ENCODE data around the gene ASB5. TPM values are rescaled to one million over a fixed set of nuclear protein-coding genes. Genes with fewer than 3 reads are reported as not detected.
"Not testable (repeated sequence)": the region's sequence is repeated elsewhere in the genome, so short reads cannot be mapped to it uniquely, and the experiment has no call there.

ASB5 gene
- total RNA-seq, 1 donor from 2014 or later: 4.3 TPM

- Histone ChIP-seq H3K27ac (replicated peaks) (no peak overlapping the region), H3K36me3 (no peaks in the 10 kb centered on the region), H3K9me3 (replicated peaks) (no peaks in the 10 kb centered on the region), H3K4me3 (no peak overlapping the region), H3K27me3 (ENCODE audit: low read depth) (no peaks in the 10 kb centered on the region), H3K4me1 (peaks cover 7% of the 10 kb centered on the region)
- no peak for DNase-seq
- intact Hi-C loops (cut with micrococcal nuclease): no loop called here
- no peak for TF ChIP-seq CTCF (IDR thresholded peaks at IDR 0.05; ENCODE audit: borderline replicate concordance)
Measured at GRCh38 chr4:176291748-176292147, 22.7 kb upstream of the ASB5 start.

GRCh38 chr4:176290520-176290919 lies 21.5 kb upstream of the ASB5 start:
- intact Hi-C loops (cut with micrococcal nuclease): no loop called here
- TF ChIP-seq CTCF (IDR thresholded peaks at IDR 0.05; ENCODE audit: borderline replicate concordance): no peak
- no peaks in the 10 kb centered on the region for H3K36me3 ChIP-seq
- H3K4me1 ChIP-seq: peaks cover 12% of the 10 kb centered on the region
- no peak overlapping the region for H3K27ac ChIP-seq (replicated peaks)
- H3K27me3 ChIP-seq (ENCODE audit: low read depth): no peaks in the 10 kb centered on the region
- H3K9me3 ChIP-seq (replicated peaks): no peaks in the 10 kb centered on the region
- H3K4me3 ChIP-seq: no peak overlapping the region
- no peak for DNase-seq

GRCh38 chr4:176289561-176289960 lies 20.5 kb upstream of the ASB5 start:
- Histone ChIP-seq H3K4me3 (no peak overlapping the region), H3K9me3 (replicated peaks) (no peaks in the 10 kb centered on the region), H3K36me3 (no peaks in the 10 kb centered on the region), H3K27ac (replicated peaks) (no peak overlapping the region), H3K4me1 (peaks cover 12% of the 10 kb centered on the region), H3K27me3 (ENCODE audit: low read depth) (no peaks in the 10 kb centered on the region)
- TF ChIP-seq CTCF (IDR thresholded peaks at IDR 0.05; ENCODE audit: borderline replicate concordance): no peak
- DNase-seq: no peak
- intact Hi-C loops (cut with micrococcal nuclease): no loop called here

- TF ChIP-seq CTCF (IDR thresholded peaks at IDR 0.05; ENCODE audit: borderline replicate concordance): no peak
- H3K27me3 ChIP-seq (ENCODE audit: low read depth): no peaks in the 10 kb centered on the region
- H3K9me3 ChIP-seq (replicated peaks): no peaks in the 10 kb centered on the region
- no peak overlapping the region for H3K4me3 ChIP-seq
- intact Hi-C loops (cut with micrococcal nuclease): no loop called here
- DNase-seq: no peak
- no peaks in the 10 kb centered on the region for H3K36me3 ChIP-seq
- peaks cover 12% of the 10 kb centered on the region for H3K4me1 ChIP-seq
- H3K27ac ChIP-seq (replicated peaks): no peak overlapping the region
Measured at GRCh38 chr4:176288020-176288419, 19.0 kb upstream of the ASB5 start.

- no peak for DNase-seq
- H3K36me3 ChIP-seq: no peaks in the 10 kb centered on the region
- H3K9me3 ChIP-seq (replicated peaks): no peaks in the 10 kb centered on the region
- TF ChIP-seq CTCF (IDR thresholded peaks at IDR 0.05; ENCODE audit: borderline replicate concordance): no peak
- no peak overlapping the region for H3K4me3 ChIP-seq
- intact Hi-C loops (cut with micrococcal nuclease): no loop called here
- H3K27me3 ChIP-seq (ENCODE audit: low read depth): no peaks in the 10 kb centered on the region
- peaks cover 12% of the 10 kb centered on the region for H3K4me1 ChIP-seq
- H3K27ac ChIP-seq (replicated peaks): no peak overlapping the region
Measured at GRCh38 chr4:176287546-176287945, 18.5 kb upstream of the ASB5 start.

- Histone ChIP-seq H3K27me3 (ENCODE audit: low read depth) (no peaks in the 10 kb centered on the region), H3K36me3 (no peaks in the 10 kb centered on the region), H3K9me3 (replicated peaks) (no peaks in the 10 kb centered on the region), H3K4me1 (peaks cover 12% of the 10 kb centered on the region), H3K4me3 (no peak overlapping the region), H3K27ac (replicated peaks) (no peak overlapping the region)
- no peak for DNase-seq
- TF ChIP-seq CTCF (IDR thresholded peaks at IDR 0.05; ENCODE audit: borderline replicate concordance): no peak
- intact Hi-C loops (cut with micrococcal nuclease): no loop called here
Measured at GRCh38 chr4:176286728-176287127, 17.7 kb upstream of the ASB5 start.

GRCh38 chr4:176279560-176279959 lies 10.5 kb upstream of the ASB5 start:
- not testable (repeated sequence) for DNase-seq; H3K4me3 ChIP-seq; H3K27me3 ChIP-seq (ENCODE audit: low read depth); H3K4me1 ChIP-seq; H3K9me3 ChIP-seq (replicated peaks); H3K36me3 ChIP-seq; H3K27ac ChIP-seq (replicated peaks)
- intact Hi-C loops (cut with micrococcal nuclease): loop anchor here (10.0 kb wide), 1 partner anchor 125 kb away; no protein-coding TSS in a partner anchor
